GM18951 (cell line): Measurements from ENCODE around the gene KCNE2.

Experiments
- POLR2A ChIP-seq: IDR thresholded peaks from 4 replicates; pipeline ENCODE4 v1.6.1; 2011; ENCODE audit warnings: mild to moderate bottlenecking; ENCODE audit not compliant: insufficient read length, insufficient read depth; ENCODE audit errors: extremely low read depth
- in situ Hi-C: fragments of 300-500 bp; cut with MboI; formaldehyde crosslinking; loops from one replicate; pipeline ENCODE4 v1.12.0; 2022; ENCODE audit warnings: low sequenced_read_pairs, mixed read lengths, inconsistent platforms; ENCODE audit not compliant: unreplicated experiment

The KCNE2 gene

GRCh38 chr21:34363733-34364132 is at the start of gene KCNE2:
Gene KCNE2 (plus strand): TSS chr21:34364006. CDS start chr21:34370479, 6,473 bp downstream.
- TF ChIP-seq POLR2A = no peak
- in situ Hi-C loops = no loop called here

DNA sequence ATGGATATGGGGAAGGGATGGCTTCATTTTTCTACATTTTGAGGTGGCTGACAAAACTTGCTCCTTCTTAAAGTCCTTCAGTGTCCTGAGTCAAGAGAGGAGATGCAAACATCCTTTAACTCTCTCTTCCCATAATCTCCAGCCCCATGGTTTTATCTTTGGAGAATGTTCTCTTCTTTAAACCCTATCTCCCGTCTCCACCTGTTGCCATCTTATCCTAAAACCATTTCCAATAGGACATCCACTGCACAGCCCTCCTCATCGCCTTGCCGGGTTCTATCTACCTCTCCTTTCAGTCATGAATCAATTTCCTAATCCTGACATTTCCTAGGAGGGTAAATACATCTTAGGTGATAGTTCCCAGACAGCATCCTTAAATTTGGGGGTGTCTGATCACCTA is 44.2 kb upstream of the KCNE2 start:
- no peak for TF ChIP-seq POLR2A
- in situ Hi-C loops = no loop called here

DNA sequence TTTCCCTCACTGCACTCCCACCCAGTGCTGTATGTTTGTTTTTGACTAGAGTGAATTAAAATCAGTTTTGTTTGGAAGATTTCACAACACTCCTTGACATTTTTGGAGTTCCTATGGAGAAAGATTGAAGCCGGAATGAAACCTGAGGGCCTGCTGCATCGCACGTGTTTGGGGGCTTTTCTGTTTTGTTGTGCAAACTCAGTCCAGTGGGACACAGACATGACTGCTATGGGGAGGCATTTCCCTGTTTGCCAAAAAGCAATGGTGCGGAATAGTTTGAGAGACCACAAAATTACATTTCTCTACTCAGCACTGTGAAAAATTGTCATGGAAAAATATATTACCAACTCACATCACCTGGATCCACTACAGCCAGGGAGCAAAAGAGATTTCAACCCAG is 43.8 kb upstream of the KCNE2 start:
- TF ChIP-seq POLR2A = no peak
- in situ Hi-C loops = no loop called here

DNA sequence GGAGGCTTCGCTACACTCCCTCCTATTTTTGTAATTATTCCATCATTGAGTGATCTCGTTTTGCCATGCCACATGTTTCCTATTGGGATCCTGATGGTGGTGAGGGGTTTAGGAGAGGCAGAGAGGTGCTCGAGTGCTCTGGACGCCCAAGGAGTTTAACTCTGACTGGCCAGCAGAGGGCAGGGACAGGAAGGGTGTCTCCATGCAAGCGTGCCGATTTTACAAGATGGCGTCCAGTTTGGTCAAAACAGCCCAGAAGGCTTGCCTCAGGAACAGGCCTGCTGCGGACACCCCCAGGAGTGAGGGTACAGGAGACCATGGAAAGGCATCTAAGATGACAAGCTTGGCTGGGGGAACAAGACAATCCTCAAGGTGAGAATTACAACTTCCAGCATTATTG is 33.8 kb upstream of the KCNE2 start:
- in situ Hi-C loops = no loop called here
- no peak for TF ChIP-seq POLR2A

DNA sequence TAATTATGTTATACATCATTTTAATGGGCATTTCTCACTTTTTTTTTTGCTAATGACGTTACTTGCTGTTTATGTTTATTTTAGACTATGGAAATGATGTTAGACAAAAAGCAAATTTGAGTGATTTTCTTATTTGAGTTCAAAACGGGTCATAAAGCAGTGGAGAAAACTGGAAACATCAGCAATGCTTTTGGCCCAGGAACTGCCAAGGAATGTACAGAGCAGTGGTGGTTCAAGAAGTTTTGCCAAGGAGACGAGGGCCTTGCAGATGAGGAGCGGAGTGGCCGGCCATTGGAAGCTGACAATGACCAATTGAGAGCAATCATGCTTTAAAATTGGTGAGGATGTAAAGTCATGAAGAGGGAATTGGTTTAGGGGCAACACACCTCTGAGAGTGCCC is 32.1 kb upstream of the KCNE2 start:
- TF ChIP-seq POLR2A = no peak

DNA sequence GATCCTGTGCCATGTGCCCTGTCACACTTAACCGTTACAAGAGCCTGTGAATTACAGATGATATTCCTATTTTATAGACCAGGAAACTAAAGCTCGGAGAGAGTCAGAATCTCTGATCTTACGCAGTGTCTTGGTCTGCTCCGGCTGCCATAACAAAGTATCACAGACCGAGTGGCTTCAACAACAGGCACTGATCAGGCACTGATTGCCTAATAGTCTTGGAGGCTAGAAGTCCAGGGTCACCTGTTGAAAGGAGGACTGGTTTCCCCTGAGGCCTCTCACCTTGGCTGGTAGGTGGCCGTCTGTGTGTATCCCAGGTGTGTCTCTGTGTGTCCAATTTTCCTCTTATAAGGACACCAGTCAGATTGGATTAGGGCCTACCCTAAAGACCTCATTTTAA is 31.5 kb upstream of the KCNE2 start:
- no peak for TF ChIP-seq POLR2A
- in situ Hi-C loops = no loop called here

More for the DNA sequence above, 32.1 kb upstream of the KCNE2 start:
- in situ Hi-C loops = no loop called here

GRCh38 chr21:34333121-34333739 is 30.6 kb upstream of the KCNE2 start:
- in situ Hi-C loops = no loop called here
- TF ChIP-seq POLR2A = no peak

DNA sequence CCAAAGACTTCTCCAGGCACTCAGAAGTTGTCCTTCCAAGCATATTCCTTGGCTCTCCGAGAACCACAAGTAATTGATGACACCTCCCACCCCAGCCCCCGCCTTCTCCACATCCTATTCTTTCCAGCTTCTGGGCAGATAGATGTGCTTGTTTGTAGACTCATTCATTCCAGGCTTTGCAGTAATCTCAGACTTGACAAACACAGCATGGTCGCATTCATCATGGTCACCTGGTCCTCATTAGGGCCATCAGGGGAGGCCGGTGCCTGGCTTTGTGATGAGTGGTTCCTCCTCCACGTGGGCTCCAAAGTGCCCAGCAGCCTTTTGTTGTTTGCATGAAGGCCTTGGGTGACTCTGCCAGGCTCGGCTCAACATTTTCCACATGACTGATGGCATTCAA is 28.5 kb upstream of the KCNE2 start:
- TF ChIP-seq POLR2A = no peak
- in situ Hi-C loops = no loop called here

DNA sequence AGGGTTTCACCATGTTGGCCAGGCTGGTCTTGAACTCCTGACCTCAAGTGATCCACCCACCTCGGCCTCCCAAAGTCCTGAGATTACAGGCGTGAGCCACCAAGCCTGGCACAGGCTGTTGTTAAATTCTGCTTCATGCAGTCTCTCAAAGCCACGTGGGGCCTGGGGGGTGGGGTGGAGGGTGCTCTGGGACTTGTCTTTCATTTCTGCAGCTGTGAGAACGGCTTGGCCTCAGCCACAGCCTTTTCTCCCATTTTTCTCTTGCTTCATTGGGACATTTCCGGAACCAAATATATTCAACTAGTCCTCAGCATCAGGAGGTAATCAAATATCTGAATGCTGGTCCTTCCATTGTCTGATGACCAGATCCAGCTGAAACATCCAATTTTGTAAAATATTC is 27.6 kb upstream of the KCNE2 start:
- TF ChIP-seq POLR2A = no peak
- in situ Hi-C loops = no loop called here

- in situ Hi-C loops = no loop called here
- TF ChIP-seq POLR2A = no peak
Observed at GRCh38 chr21:34336756-34337391, 26.9 kb upstream of the KCNE2 start.

- no peak for TF ChIP-seq POLR2A
- in situ Hi-C loops = no loop called here
Observed at GRCh38 chr21:34337741-34338140, 26.1 kb upstream of the KCNE2 start.

GRCh38 chr21:34338226-34338625 is 25.6 kb upstream of the KCNE2 start:
- TF ChIP-seq POLR2A = no peak
- in situ Hi-C loops = no loop called here

- TF ChIP-seq POLR2A = no peak
- in situ Hi-C loops = no loop called here
Observed at GRCh38 chr21:34340061-34340460, 23.7 kb upstream of the KCNE2 start.

DNA sequence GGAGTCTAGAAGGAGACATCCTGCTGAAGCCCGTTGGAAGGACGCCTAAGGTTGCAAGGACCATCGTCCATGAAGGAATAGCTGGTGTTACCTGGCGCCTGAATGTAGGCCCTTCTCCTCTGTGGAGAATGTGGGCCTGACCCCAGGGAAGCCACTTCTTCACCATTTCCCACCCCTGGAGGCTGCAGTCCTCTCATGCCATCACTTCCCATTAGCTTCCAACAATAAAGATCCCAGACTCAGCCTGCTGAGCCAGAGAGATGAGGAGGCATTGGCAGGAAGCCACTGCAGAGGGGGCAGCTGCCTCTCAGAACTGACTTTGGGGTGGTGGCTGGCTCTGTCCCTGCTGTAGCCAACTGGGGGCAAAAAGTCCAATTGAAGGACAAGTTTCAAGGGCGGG is 21.3 kb upstream of the KCNE2 start:
- TF ChIP-seq POLR2A = no peak
- in situ Hi-C loops = no loop called here

- in situ Hi-C loops = no loop called here
- TF ChIP-seq POLR2A = no peak
Observed at GRCh38 chr21:34343347-34343746, 20.5 kb upstream of the KCNE2 start.

DNA sequence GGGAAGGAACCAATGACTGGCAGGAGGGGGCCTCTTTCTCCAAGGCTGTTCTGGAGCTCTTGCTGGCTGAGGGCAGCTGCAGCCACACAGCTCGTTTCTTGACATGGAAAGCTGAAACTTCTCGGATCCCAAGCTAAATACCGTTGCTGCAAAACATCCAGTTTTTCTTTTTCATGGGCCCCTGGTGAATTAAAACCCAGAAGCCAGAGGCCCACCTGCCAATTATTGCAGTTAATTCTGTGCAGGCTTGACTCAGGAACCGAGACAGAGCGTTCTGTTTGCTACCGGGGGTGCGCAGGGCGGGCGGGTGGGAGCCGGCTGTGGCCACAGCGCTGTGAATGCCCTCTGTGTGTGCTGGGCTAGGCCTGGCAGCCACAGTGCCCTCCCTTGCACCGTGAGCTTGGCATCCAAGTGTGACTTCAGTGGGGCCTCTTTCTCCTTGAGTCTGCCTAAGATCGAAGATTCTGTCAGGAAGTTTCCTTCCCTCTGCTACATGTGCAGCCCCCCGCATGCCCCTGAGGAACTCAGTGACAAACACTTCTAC is 19.9 kb upstream of the KCNE2 start:
- in situ Hi-C loops = no loop called here
- no peak for TF ChIP-seq POLR2A
